ENCODE data around the gene MRPL23.

DNA sequence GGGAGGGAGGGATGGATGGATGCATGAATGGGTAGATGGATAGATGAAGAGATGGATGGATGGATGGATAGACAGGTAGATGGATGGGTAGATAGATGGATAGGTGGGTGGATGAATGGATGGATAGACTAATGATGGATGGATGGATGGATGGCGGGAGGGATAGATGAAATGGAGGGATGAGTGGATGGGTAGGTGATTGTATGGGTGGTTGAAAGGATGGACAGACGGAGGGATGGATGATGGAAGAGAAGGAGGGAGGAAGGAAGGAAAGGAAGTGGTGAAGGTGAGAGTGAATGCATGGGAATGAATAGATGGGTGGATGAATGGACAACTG, 31.4 kb upstream of the MRPL23 start:
- TF ChIP-seq, protein P1, sequence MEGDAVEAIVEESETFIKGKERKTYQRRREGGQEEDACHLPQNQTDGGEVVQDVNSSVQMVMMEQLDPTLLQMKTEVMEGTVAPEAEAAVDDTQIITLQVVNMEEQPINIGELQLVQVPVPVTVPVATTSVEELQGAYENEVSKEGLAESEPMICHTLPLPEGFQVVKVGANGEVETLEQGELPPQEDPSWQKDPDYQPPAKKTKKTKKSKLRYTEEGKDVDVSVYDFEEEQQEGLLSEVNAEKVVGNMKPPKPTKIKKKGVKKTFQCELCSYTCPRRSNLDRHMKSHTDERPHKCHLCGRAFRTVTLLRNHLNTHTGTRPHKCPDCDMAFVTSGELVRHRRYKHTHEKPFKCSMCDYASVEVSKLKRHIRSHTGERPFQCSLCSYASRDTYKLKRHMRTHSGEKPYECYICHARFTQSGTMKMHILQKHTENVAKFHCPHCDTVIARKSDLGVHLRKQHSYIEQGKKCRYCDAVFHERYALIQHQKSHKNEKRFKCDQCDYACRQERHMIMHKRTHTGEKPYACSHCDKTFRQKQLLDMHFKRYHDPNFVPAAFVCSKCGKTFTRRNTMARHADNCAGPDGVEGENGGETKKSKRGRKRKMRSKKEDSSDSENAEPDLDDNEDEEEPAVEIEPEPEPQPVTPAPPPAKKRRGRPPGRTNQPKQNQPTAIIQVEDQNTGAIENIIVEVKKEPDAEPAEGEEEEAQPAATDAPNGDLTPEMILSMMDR (IDR thresholded peaks at IDR 0.05; ENCODE audit: insufficient read depth, low read length, poor library complexity, severe bottlenecking): no peak
- no peak for TF ChIP-seq EZH2phosphoT487 (conservative IDR thresholded peaks at IDR 0.05; ENCODE audit: low read length)

All from SU-DHL-6 (cell line).